ENCODE data around the gene ASZ1.

The ASZ1 gene

DNA sequence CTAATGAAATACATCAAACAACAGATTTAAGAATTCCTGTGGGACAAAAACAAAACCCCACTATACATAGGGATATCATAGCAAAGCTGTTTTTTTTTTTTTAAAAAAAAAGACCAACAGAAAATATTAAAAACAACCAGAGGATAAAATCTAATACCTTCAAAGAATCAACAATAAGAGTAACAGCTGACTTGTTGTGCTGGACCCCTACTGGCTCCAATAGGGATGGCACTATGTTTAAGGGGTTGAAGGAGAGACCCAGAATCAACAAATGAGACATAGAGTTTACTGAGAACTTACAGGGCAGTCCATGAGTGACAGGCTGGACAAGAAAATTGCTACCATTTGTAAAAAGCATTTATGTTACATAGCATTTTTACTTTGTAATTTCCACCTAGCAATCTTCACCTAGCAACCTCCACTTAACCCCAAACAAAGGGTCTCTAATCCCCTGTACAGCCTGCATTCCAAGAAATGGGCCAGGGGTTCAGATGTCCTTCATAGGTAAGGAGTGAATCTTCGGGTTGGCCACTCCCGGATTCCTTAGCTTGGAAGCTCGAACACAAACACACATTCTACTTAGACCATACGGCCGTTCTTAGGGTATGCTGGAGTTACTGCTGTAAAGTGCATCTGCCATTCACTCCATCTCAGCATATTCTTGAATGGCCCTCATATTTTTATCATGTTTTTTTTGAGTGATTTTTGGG, 25.8 kb downstream of the ASZ1 start:
- DNase-seq (ENCODE audit: low read depth in 2 of 2), result no peak

DNA sequence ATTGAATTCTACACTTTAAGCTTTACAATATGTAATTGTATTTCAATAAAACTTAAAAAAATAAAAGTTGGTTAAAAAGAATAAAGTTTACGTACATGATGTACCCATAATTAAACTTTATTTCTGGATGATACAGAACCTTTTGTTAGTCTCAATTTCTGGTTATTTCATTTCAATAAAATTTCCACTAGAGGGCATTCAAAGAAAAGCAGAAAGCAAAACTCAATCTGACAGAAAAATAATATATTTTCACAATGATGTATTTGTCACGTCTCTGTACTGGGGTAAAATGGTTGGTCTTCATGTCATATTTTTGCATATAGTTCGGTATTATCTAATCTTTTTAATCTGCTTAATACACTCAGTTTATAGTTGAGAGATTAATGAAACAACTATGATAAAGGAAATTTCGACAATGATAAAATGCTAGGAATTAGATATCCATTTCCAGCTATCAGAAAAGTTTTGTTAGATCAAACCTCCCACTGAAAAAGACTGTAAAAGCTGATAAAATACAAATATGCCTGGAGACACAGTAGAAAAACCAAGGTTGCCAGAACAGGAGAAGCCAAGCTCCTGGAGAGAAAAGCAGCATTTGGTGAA, 27.4 kb downstream of the ASZ1 start:
- no peak for DNase-seq (ENCODE audit: low read depth in 2 of 2)

DNA sequence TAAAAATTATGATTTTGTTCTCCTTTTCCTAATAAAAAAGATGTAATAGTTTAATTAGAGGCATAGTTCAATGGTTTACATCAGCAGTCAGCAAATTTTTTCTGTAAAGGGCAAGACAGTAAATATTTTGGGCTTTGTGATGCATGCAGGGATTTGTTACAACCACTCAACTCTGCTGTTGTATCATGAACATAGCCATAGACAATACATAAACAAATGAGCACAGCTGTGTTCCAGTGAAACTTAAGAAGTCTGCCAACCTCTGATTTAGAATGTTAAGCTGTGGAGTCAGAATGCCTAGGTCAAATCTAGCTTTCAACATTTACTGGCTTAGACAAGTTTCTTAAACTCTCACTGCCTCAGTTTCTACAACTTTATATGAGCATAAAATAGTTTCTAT, 31.6 kb downstream of the ASZ1 start:
- DNase-seq (ENCODE audit: low read depth in 2 of 2), result no peak

DNA sequence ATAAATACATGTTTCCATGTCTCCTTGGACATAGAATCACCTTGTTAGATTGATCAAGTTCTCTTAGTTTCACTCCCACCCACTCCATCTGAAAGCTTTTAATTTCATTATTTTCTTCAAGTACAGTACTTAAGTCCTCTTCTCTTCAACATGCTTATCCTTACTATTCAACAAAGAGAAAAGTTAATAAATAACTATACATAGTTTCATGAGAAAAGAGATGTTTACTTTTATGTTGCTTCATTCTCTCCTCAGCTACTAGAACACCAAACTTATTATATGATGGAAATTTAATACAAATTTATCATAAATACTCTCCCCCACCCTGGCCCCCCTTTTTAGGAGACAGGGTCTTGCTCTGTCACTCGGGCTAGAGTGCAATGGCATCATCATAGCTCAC, 33.5 kb downstream of the ASZ1 start:
- no peak for DNase-seq (ENCODE audit: low read depth in 2 of 2)

DNA sequence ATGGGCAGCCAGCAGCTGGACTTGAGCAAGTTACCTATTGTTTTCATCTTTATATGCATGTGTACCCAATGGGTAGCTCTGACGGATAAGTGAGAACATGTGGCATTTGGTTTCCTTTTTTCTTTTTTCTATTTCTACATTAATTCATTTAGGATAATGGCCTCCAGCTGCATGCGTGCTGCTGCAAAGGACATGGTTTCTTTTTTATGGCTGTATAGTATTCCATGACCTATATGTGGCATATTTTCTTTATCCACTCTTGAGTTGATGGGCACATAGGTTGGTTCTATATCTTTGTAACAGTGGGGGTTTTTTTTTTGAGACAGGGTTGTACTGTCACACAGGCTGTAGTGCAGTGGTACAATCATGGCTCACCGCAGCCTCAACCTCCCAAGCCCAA, 37.4 kb downstream of the ASZ1 start:
- no peak for DNase-seq (ENCODE audit: low read depth in 2 of 2)

DNA sequence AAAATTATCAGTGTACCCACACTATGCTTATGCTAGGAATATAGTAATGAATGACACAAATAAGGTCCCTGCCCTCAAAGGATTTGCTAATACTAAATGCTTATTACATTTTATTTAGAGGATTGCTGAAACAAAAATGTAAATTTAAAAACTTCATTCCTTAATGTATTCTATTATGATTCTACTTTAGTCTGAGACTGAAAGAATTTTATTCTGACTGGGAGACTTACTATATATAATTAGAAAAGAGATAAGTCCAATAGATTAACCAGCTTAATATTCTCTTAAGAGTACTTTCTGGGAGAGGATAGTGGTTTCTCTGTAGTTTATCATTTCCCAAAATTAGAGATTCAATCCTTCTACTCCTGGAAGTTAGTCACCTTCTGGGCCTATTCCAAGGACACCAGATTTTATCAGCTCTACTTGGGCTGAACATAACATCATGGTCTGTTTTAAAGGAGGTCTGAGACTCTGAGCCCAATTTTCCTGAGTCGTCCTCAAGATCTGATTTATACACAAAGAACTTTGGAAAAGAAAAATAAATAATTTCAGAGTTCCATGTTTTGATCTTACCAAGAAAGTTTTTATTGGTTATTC, 41.1 kb downstream of the ASZ1 start:
- DNase-seq (ENCODE audit: low read depth in 2 of 2), result no peak

DNA sequence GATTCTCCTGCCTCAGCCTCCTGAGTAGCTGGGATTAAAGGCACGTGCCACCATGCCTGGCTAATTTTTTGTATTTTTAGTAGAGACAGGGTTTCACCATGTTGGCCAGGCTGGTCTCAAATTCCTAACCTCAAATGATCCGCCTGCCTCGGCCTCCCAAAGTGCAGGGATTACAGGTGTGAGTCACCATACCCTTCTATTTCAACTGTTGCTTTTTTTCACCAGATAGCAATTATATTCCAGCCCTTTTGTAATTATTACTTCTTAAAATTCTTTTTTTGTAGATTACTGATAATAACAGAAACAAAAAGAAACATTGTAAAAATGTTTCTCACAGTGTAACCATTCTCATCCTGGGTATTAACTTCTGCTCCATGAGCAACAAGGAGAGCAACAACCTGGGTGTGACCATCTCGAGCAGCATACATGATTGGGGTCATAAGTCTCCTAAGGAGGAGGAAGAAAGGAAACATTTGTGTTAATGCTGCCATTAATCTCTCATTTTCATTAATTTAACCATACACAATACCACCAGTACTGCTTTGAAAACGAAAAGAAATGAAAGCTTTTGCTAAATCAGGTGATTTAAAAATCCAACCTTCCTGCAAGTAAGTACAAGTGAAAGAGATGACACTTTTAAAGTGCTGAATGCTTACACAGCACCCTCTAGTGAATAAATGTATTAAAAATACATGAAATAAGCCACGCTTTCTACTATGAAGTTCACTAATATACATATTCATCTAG, 41.8 kb downstream of the ASZ1 start:
- no peak for DNase-seq (ENCODE audit: low read depth in 2 of 2)

DNA sequence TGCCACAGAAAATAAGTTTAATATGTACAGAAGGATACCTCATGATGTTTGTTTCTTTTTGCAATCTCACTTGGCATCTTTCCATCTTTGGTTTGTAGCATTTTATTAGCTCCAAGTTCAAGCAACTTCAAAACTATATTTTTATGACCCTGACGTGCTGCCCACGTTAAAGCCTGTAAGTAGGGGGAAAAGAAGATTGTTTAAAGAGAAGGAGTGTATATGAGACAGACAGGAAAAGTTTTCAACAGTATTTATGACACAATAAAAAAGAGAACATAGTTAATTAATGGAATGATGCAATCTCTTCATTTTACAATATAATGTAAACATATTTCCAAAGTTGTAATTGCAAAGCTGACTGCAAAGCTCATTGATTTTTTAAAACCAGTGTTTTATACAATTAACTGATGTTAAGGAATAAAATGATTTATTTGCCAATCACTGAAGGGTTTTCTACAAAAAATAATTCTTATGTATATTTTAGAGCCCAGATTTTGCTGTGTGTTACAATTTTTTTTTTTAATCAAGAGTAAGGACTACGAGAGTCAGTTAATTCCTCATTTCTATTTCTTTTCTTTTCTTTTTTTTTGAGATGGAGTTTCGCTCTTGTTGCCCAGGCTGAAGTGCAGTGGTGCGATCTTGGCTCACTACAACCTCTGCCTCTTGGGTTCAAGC, 42.5 kb downstream of the ASZ1 start:
- no peak for DNase-seq (ENCODE audit: low read depth in 2 of 2)

DNA sequence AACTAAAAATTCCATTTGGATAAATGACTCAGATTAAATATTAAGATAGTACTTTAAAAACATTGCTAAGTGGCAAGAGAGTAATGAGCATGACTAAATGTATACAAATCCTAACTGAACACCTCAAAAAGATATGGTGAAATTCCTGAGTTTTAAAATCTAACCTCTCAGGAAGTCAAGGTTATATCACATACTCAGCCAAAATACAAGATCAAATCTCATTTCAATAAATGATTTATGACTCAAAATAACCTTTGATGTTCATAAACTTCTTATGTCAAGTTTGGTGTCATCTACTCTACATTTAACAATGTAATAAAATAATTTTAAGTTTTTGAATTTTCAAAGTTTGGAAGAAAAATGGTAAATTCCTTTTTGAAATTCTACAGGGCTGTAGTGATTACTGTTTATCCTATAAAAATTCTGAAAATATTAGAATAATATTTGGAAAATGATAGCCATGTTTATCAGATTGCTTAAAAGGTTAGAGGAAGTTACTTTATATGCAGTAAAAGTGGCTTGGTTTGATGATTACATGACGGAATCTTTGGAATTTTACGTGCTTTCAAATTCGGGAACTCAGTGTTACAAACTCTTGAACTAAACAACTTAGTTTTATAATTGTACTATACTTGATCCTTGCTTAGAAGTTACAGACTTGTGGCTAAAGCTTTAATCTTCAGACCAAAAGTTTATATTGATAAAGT, 43.7 kb downstream of the ASZ1 start:
- no peak for DNase-seq (ENCODE audit: low read depth in 2 of 2)

DNA sequence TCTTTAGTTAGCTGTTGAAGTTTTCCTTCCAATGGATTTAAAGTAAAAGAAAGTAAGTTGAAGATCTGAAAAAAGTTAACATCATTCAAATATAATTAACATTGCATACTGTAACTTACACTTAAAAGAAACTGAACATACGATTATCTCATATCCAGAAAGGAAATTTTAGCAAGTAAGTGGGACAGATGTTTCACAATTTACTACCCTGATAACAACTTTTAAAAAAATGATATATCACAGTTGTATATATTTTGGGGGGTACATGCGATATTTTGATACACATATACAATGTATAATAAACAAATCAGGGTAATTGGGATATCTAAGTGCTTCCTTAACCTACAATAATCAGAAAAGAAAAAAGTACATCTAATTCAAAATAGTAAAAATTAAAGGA, 44.2 kb downstream of the ASZ1 start:
- no peak for DNase-seq (ENCODE audit: low read depth in 2 of 2)

DNA sequence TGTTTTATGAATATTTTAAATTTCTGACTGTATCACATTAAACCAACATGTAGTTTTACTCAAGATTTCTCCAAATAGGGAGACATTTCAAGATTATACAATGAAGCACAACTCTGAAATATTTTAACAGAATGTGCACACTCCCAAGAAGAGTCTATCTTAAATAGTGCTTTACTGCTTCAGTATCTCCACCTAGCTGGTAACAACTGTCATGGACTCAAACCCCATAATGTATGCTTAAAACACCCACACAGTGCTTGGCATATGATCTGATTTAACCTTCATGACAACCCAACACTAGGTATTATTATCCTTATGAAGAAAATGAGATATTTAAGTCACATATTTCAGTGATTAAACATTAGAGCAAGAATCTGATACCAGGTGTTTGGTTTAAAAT, 45.9 kb downstream of the ASZ1 start:
- DNase-seq (ENCODE audit: low read depth in 2 of 2), result no peak

DNA sequence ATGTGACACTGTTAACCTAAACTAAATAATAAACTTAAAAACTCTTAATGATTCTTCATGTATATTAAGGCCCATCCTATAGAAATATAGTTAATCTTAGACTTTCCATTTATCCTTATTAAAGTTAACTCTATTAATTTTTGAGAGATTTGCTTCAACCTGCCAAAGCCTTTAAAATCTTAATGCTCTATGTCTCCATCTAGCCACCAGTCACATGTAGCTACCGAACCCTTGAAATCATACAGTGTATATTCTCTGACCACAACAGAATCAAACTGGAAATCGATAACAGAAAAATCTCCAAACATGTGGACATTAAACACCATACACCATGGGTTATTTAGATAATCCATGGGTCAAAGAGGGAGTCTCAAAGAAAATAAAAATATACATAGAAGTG, 51.9 kb downstream of the ASZ1 start:
- no peak for DNase-seq (ENCODE audit: low read depth in 2 of 2)

DNA sequence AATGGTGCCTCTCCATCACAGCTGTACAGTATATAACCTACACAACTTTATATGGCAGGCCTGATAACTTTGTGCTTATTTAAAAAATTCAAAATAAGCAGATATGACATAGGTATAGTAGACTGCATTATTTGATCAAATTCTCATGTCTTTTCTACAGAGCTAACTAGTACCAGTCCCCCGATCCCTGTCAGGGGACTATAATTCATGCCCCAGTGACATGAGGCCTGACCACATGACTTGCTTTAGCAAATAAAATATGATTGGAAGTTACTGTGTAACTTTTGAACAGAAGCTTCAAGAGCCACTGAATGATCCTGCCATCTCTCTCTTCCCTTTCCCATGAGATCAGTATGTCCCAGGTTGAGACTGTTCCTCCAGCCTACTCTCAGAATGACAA, 55.2 kb downstream of the ASZ1 start:
- no peak for DNase-seq (ENCODE audit: low read depth in 2 of 2)

DNA sequence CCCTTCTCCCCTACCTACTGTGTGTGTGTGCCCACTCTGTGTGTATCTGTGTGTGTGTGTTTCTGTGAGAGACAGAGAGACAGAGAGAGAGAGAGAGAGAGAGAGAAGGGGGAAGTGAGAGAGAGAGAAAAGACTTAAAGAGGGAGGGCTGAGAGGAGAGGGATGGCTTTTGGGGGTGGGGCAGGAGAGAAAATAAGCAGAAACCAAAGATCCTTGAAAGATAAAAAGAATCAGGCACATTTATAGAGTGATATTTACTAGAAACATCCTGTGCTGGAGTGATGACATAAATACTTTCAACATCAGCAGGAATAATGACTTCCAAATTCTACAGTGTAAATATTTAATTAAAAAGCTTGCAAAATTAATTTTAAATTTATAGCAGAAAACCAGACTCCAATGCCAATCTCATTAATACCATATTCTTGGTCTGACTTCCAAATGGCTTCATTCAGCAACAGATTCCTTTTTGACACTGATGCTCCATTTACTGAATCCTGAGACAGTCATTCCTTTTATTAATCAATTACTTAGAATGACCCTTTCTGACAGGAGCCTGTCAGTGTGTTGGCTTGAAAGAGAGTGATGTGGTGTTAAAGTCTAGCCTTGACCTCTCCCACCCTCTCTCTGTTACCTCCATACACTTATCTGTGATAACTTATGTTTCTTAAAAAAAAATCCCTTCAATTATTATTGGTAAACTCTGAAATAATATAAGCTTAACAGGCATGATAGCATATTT, 62.8 kb downstream of the ASZ1 start:
- DNase-seq (ENCODE audit: low read depth in 2 of 2), result no peak

DNA sequence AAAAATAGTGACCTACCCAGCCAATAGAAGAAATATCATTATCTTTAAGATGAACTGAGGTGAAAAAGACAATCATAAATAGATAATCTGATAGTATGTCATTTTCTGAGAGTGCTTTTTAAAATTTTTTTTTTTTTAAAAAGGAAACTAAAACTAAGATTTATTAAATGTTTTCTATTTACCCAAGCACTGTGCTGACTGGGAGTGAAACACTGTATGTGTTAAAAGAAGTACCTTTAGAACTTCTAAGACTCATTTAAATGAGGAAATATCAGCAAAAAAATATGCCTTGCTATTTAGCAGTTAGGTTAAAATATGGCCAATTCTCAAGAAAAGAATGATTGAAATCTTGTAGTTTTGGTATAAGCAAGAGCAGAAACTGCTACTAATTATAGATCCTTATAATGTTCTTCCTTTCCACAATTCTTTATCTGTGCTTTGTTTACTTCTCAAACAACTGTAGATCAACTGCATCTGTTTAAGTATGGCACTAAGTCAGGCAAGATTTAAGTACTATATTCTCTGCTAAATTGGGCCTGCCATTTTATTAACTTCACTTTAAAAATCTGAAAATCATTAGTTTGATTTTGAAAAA, 64.9 kb downstream of the ASZ1 start:
- no peak for DNase-seq (ENCODE audit: low read depth in 2 of 2)

DNA sequence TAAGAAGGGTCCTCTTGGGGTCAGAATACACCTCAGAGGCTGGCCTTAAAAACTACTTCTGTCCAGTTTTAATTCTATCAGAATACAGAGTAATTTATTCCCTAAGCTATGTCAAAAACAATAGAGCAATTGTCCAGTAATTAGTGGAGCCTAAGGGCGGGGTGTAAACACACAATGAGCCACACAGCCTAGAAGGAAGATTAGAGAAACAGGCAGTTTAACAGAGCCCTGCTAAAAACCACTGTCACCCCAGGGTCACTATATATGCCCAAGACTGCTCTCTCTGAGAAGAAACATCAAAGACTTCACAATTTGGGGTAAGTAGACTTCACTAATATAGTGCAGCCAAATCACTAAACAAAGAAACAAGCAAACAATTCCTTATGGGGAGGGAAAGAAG, 77.3 kb downstream of the ASZ1 start:
- no peak for DNase-seq (ENCODE audit: low read depth in 2 of 2)

DNA sequence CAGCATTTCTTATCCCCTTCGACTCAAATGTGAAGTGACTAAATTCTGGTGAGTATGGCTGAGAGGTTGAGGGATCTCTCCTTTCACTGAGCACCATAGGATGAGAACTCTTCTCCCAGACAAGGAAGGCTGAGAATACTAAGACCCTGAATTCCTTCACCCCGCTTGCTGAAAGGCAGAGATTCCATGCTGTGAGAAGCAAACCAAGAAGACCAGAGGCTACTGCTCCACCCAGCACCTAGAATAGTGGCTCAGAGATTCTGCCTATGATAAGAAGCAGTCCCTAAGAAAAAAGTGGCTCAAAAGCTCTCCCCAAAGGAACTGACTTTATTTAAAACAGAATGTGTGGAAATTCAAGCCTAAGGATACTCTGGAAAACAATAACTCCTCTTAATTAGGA, 77.7 kb downstream of the ASZ1 start:
- DNase-seq (ENCODE audit: low read depth in 2 of 2), result no peak

DNA sequence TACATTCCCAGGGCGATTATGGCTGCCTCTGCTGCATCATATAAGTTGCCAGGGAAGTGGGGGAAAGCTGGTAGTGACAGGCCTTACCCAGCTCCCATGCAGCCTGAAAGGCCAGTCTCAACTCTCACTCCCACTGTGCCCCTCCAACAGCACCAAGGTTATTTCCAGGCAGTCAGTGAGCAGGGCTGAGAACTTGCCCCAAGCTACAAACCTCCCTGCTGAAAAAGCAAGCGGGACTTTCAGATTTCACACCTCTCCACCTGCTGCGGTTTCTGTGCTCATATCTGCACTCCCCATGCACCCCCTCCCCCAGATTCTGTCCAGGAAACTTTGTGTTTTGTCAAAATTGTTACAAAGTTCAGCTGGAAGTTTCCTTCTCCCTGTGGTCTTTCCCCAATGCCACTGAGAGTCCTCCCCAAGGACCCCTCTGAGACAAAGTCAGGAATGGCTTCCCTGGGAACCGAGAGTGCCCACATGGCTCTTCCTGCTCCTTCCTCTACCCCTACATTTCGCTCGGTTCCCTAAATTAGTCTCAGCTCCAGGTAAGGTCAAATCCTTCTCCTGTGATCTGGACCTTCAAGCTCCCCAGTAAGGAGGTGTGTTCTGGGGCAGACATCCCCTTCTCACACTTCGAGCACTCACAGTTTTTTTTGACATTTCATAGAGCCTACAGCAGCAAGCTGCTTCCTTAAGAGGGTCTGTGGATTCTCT, 79.2 kb downstream of the ASZ1 start:
- no peak for DNase-seq (ENCODE audit: low read depth in 2 of 2)

DNA sequence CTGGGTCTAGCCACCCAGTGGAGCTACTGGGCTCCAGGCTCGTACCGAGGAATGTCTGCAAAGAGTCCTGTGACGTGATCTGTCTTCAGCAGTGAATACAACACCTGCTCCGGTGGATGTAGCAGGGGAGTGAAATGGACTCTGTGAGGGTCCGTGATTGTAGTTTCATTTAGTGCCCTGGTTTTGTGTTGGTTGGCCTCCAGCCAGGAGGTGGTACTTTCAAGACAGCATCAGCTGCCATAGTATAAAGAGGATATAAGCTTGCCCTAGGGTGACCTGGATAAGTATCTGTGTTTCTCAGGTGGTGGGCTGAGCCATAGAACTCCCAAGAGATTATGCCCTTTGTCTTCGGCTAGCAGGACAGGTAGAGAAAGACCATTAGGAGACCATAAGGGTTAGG, 79.8 kb downstream of the ASZ1 start:
- DNase-seq (ENCODE audit: low read depth in 2 of 2), result no peak

DNA sequence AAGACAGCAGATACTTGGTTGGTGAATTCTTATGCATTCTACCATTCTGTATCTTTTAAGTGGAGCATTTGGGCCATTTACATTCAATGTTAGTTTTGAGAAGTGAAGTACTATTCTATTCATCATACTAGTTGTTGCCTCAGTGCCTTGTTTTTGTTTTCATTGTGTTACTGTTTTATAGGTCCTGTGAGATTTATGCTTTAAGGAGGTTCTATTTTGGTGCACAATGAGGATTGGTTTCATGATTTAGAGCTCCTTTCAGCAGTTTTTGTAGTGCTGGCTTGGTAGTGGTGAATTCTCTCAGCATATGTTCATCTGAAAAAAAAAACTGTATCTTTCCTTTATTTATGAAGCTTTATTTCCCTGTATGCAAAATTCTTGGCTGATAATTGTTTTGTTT, 81.1 kb downstream of the ASZ1 start:
- DNase-seq (ENCODE audit: low read depth in 2 of 2), result no peak
